ENCODE data around the gene AP1S1. TPM values are rescaled to one million over a fixed set of nuclear protein-coding genes. Genes with fewer than 3 reads are reported as not detected.
A peak's percentile ranks its signal among the peaks of the same experiment; 100 is the strongest.

Gene AP1S1
- total RNA-seq, 1 donor from 2014 or later: 181 TPM

- peaks cover 11% of the 10 kb centered on the region for H3K9me3 Mint-ChIP-seq (ENCODE audit: unreplicated experiment)
- H3K9me3 ChIP-seq (ENCODE audit: insufficient read depth, low read depth, low read length): peaks cover 6% of the 10 kb centered on the region
- peak overlapping the region; percentile 37 for H3K4me3 ChIP-seq (ENCODE audit: insufficient read depth, low read depth, low read length)
- H3K4me3 Mint-ChIP-seq (ENCODE audit: unreplicated experiment): peak overlapping the region; percentile 72
- H3K36me3 ChIP-seq (ENCODE audit: insufficient read depth, low read length): no peaks in the 10 kb centered on the region
- no peak overlapping the region for H3K27ac Mint-ChIP-seq (ENCODE audit: unreplicated experiment)
- H3K4me2 ChIP-seq (ENCODE audit: low read length): peak overlapping the region; percentile 80
- DNase-seq (ENCODE audit: low read depth) (no peak), FAIRE-seq (no peak)
- H3K4me1 Mint-ChIP-seq (ENCODE audit: low read depth, unreplicated experiment): peaks cover 48% of the 10 kb centered on the region
- peak overlapping the region; percentile 18 for H2AFZ ChIP-seq (ENCODE audit: low read depth, low read length)
- H3K27ac ChIP-seq (ENCODE audit: low read depth, low read length): no peak overlapping the region
- peaks cover 56% of the 10 kb centered on the region for H3K27me3 ChIP-seq (ENCODE audit: insufficient read depth, low read length)
- no peaks in the 10 kb centered on the region for H3K36me3 Mint-ChIP-seq (ENCODE audit: low read depth, unreplicated experiment)
- peak overlapping the region; percentile 7 for H3K9ac ChIP-seq (ENCODE audit: low read length)
- peaks cover 64% of the 10 kb centered on the region for H3K4me1 ChIP-seq (ENCODE audit: insufficient read depth, low read length)
- H4K20me1 ChIP-seq (ENCODE audit: insufficient read depth, low read length): peaks cover 13% of the 10 kb centered on the region
- H3K27me3 Mint-ChIP-seq (ENCODE audit: low read depth, unreplicated experiment): peaks cover 40% of the 10 kb centered on the region
- TF ChIP-seq CTCF (IDR thresholded peaks at IDR 0.05; ENCODE audit: insufficient read depth, low read depth, low read length) (peak; percentile 72), EZH2 (IDR thresholded peaks at IDR 0.05; ENCODE audit: insufficient read depth, low read length) (peak; percentile 55)
- no peaks in the 10 kb centered on the region for H3K79me2 ChIP-seq (ENCODE audit: insufficient read depth, low read length)
Measured at GRCh38 chr7:101169838-101170551, 15.7 kb downstream of the AP1S1 start.

- H3K36me3 Mint-ChIP-seq (ENCODE audit: low read depth, unreplicated experiment): no peaks in the 10 kb centered on the region
- no peak for FAIRE-seq
Measured at GRCh38 chr7:101170617-101171441, 16.6 kb downstream of the AP1S1 start.

More at GRCh38 chr7:101170617-101171441, 16.6 kb downstream of the AP1S1 start:
- Histone ChIP-seq H3K4me2 (ENCODE audit: low read length) (no peak overlapping the region), H2AFZ (ENCODE audit: low read depth, low read length) (no peak overlapping the region), H4K20me1 (ENCODE audit: insufficient read depth, low read length) (peaks cover 10% of the 10 kb centered on the region), H3K36me3 (ENCODE audit: insufficient read depth, low read length) (no peaks in the 10 kb centered on the region), H3K4me3 (ENCODE audit: insufficient read depth, low read depth, low read length) (no peak overlapping the region), H3K27me3 (ENCODE audit: insufficient read depth, low read length) (peaks cover 62% of the 10 kb centered on the region), H3K4me1 (ENCODE audit: insufficient read depth, low read length) (peaks cover 58% of the 10 kb centered on the region), H3K9me3 (ENCODE audit: insufficient read depth, low read depth, low read length) (peaks cover 6% of the 10 kb centered on the region), H3K9ac (ENCODE audit: low read length) (no peak overlapping the region), H3K27ac (ENCODE audit: low read depth, low read length) (no peak overlapping the region), H3K79me2 (ENCODE audit: insufficient read depth, low read length) (no peaks in the 10 kb centered on the region)
- no peak for DNase-seq (ENCODE audit: low read depth)
- Mint-ChIP-seq H3K27me3 (ENCODE audit: low read depth, unreplicated experiment) (peaks cover 48% of the 10 kb centered on the region), H3K4me1 (ENCODE audit: low read depth, unreplicated experiment) (peaks cover 45% of the 10 kb centered on the region), H3K27ac (ENCODE audit: unreplicated experiment) (peak overlapping the region; percentile 66), H3K4me3 (ENCODE audit: unreplicated experiment) (peak overlapping the region; percentile 57), H3K9me3 (ENCODE audit: unreplicated experiment) (peaks cover 11% of the 10 kb centered on the region)
- no peak for TF ChIP-seq CTCF (IDR thresholded peaks at IDR 0.05; ENCODE audit: insufficient read depth, low read depth, low read length)
- TF ChIP-seq EZH2 (IDR thresholded peaks at IDR 0.05; ENCODE audit: insufficient read depth, low read length): no peak
